ENCODE results near the gene BEGAIN. TPM values are rescaled to one million over a fixed set of nuclear protein-coding genes. Genes with fewer than 3 reads are reported as not detected.
A peak's percentile ranks its signal among the peaks of the same experiment; 100 is the strongest.

The BEGAIN gene
- total and polyA plus RNA-seq, 2 donors = 0.42 to 1.0 TPM

GRCh38 chr14:100529561-100530031 is 57.6 kb downstream of the BEGAIN start:
- Histone ChIP-seq H3K9me3 (ENCODE audit: control insufficient read depth in 2 of 2, insufficient read depth in 1 of 2, low read length in 1 of 2) (peaks cover 1 to 6% of the 10 kb centered on the region in 2 donors), H3K4me1 (ENCODE audit: control insufficient read depth in 2 of 2, insufficient read depth in 2 of 2, low read length in 2 of 2) (peaks cover 49 to 56% of the 10 kb centered on the region in 2 donors), H3K27me3 (ENCODE audit: control insufficient read depth in 2 of 2, insufficient read depth in 1 of 2, low read length in 1 of 2) (no peaks in the 10 kb centered on the region), H3K27ac (ENCODE audit: low read depth in 1 of 2, low read length in 1 of 2) (no peak overlapping the region), H3K36me3 (ENCODE audit: control insufficient read depth in 2 of 2, insufficient read depth in 2 of 2, low read length in 1 of 2) (peaks cover 2 to 14% of the 10 kb centered on the region in 2 donors), H3K4me3 (ENCODE audit: low read length in 2 of 2) (no peak overlapping the region)
- DNase-seq (ENCODE audit: low read depth in 6 of 9, low spot score in 9 of 9) = no peak
- 98% methylated on average over 21 of the region's 21 CpGs for WGBS

- Histone ChIP-seq H3K27ac (ENCODE audit: low read depth in 1 of 2, low read length in 1 of 2) (no peak overlapping the region), H3K4me3 (ENCODE audit: low read length in 2 of 2) (no peak overlapping the region), H3K4me1 (ENCODE audit: control insufficient read depth in 2 of 2, insufficient read depth in 2 of 2, low read length in 2 of 2) (peaks cover 43 to 56% of the 10 kb centered on the region in 2 donors), H3K9me3 (ENCODE audit: control insufficient read depth in 2 of 2, insufficient read depth in 1 of 2, low read length in 1 of 2) (peaks cover under 1 to 6% of the 10 kb centered on the region in 2 donors), H3K27me3 (ENCODE audit: control insufficient read depth in 2 of 2, insufficient read depth in 1 of 2, low read length in 1 of 2) (no peaks in the 10 kb centered on the region), H3K36me3 (ENCODE audit: control insufficient read depth in 2 of 2, insufficient read depth in 2 of 2, low read length in 1 of 2) (peaks cover 2 to 14% of the 10 kb centered on the region in 2 donors)
- DNase-seq (ENCODE audit: low read depth in 6 of 9, low spot score in 9 of 9) = peak in 2 of 9 donors; percentile 0 to 10
- WGBS = 92% methylated on average over 10 of the region's 10 CpGs
Observed at GRCh38 chr14:100528962-100529560, 58.2 kb downstream of the BEGAIN start.

- Histone ChIP-seq H3K4me1 (ENCODE audit: control insufficient read depth in 2 of 2, insufficient read depth in 2 of 2, low read length in 2 of 2) (peaks cover 23 to 33% of the 10 kb centered on the region in 2 donors), H3K4me3 (ENCODE audit: low read length in 2 of 2) (no peak overlapping the region), H3K36me3 (ENCODE audit: control insufficient read depth in 2 of 2, insufficient read depth in 2 of 2, low read length in 1 of 2) (peaks cover 2 to 14% of the 10 kb centered on the region in 2 donors), H3K27ac (ENCODE audit: low read depth in 1 of 2, low read length in 1 of 2) (no peak overlapping the region), H3K9me3 (ENCODE audit: control insufficient read depth in 2 of 2, insufficient read depth in 1 of 2, low read length in 1 of 2) (no peaks in the 10 kb centered on the region), H3K27me3 (ENCODE audit: control insufficient read depth in 2 of 2, insufficient read depth in 1 of 2, low read length in 1 of 2) (no peaks in the 10 kb centered on the region)
- WGBS = 98% methylated on average over 2 of the region's 2 CpGs
- no peak for DNase-seq (ENCODE audit: low read depth in 6 of 9, low spot score in 9 of 9)
Observed at GRCh38 chr14:100526632-100527031, 60.6 kb downstream of the BEGAIN start.

- Histone ChIP-seq H3K4me1 (ENCODE audit: control insufficient read depth in 2 of 2, insufficient read depth in 2 of 2, low read length in 2 of 2) (peaks cover 18 to 27% of the 10 kb centered on the region in 2 donors), H3K9me3 (ENCODE audit: control insufficient read depth in 2 of 2, insufficient read depth in 1 of 2, low read length in 1 of 2) (no peaks in the 10 kb centered on the region), H3K27ac (ENCODE audit: low read depth in 1 of 2, low read length in 1 of 2) (no peak overlapping the region), H3K27me3 (ENCODE audit: control insufficient read depth in 2 of 2, insufficient read depth in 1 of 2, low read length in 1 of 2) (no peaks in the 10 kb centered on the region), H3K36me3 (ENCODE audit: control insufficient read depth in 2 of 2, insufficient read depth in 2 of 2, low read length in 1 of 2) (peaks cover 2 to 14% of the 10 kb centered on the region in 2 donors), H3K4me3 (ENCODE audit: low read length in 2 of 2) (no peak overlapping the region)
- DNase-seq (ENCODE audit: low read depth in 6 of 9, low spot score in 9 of 9) = peak in 1 of 9 donors; percentile 0
- 94% methylated on average over 4 of the region's 4 CpGs for WGBS
Observed at GRCh38 chr14:100526057-100526456, 61.2 kb downstream of the BEGAIN start.

- H3K36me3 ChIP-seq (ENCODE audit: control insufficient read depth in 2 of 2, insufficient read depth in 2 of 2, low read length in 1 of 2) = peaks cover 2 to 14% of the 10 kb centered on the region in 2 donors
- H3K27me3 ChIP-seq (ENCODE audit: control insufficient read depth in 2 of 2, insufficient read depth in 1 of 2, low read length in 1 of 2) = no peaks in the 10 kb centered on the region
- H3K4me3 ChIP-seq (ENCODE audit: low read length in 2 of 2) = no peak overlapping the region
- 97% methylated on average over 11 of the region's 11 CpGs for WGBS
- no peak for DNase-seq (ENCODE audit: low read depth in 6 of 9, low spot score in 9 of 9)
- peaks cover 14 to 22% of the 10 kb centered on the region in 2 donors for H3K4me1 ChIP-seq (ENCODE audit: control insufficient read depth in 2 of 2, insufficient read depth in 2 of 2, low read length in 2 of 2)
- no peak overlapping the region for H3K27ac ChIP-seq (ENCODE audit: low read depth in 1 of 2, low read length in 1 of 2)
- H3K9me3 ChIP-seq (ENCODE audit: control insufficient read depth in 2 of 2, insufficient read depth in 1 of 2, low read length in 1 of 2) = no peaks in the 10 kb centered on the region
Observed at GRCh38 chr14:100525615-100526014, 61.6 kb downstream of the BEGAIN start.

- peak in 2 of 9 donors; percentile 49 to 70 for DNase-seq (ENCODE audit: low read depth in 6 of 9, low spot score in 9 of 9)
- WGBS = 61% methylated on average over 8 of the region's 8 CpGs
- Histone ChIP-seq H3K27ac (ENCODE audit: low read depth in 1 of 2, low read length in 1 of 2) (no peak overlapping the region), H3K36me3 (ENCODE audit: control insufficient read depth in 2 of 2, insufficient read depth in 2 of 2, low read length in 1 of 2) (peaks cover 2 to 14% of the 10 kb centered on the region in 2 donors), H3K27me3 (ENCODE audit: control insufficient read depth in 2 of 2, insufficient read depth in 1 of 2, low read length in 1 of 2) (no peaks in the 10 kb centered on the region), H3K4me1 (ENCODE audit: control insufficient read depth in 2 of 2, insufficient read depth in 2 of 2, low read length in 2 of 2) (peaks cover 13 to 21% of the 10 kb centered on the region in 2 donors), H3K9me3 (ENCODE audit: control insufficient read depth in 2 of 2, insufficient read depth in 1 of 2, low read length in 1 of 2) (no peaks in the 10 kb centered on the region), H3K4me3 (ENCODE audit: low read length in 2 of 2) (no peak overlapping the region)
Observed at GRCh38 chr14:100524933-100525243, 62.3 kb downstream of the BEGAIN start.

GRCh38 chr14:100524233-100524932 is 62.8 kb downstream of the BEGAIN start:
- DNase-seq (ENCODE audit: low read depth in 6 of 9, low spot score in 9 of 9) = no peak
- peaks cover 2 to 11% of the 10 kb centered on the region in 2 donors for H3K36me3 ChIP-seq (ENCODE audit: control insufficient read depth in 2 of 2, insufficient read depth in 2 of 2, low read length in 1 of 2)
- 89% methylated on average over 12 of the region's 12 CpGs for WGBS
- peaks cover 9 to 17% of the 10 kb centered on the region in 2 donors for H3K4me1 ChIP-seq (ENCODE audit: control insufficient read depth in 2 of 2, insufficient read depth in 2 of 2, low read length in 2 of 2)
- H3K27me3 ChIP-seq (ENCODE audit: control insufficient read depth in 2 of 2, insufficient read depth in 1 of 2, low read length in 1 of 2) = no peaks in the 10 kb centered on the region
- no peaks in the 10 kb centered on the region for H3K9me3 ChIP-seq (ENCODE audit: control insufficient read depth in 2 of 2, insufficient read depth in 1 of 2, low read length in 1 of 2)
- no peak overlapping the region for H3K27ac ChIP-seq (ENCODE audit: low read depth in 1 of 2, low read length in 1 of 2)
- no peak overlapping the region for H3K4me3 ChIP-seq (ENCODE audit: low read length in 2 of 2)

- H3K4me1 ChIP-seq (ENCODE audit: control insufficient read depth in 2 of 2, insufficient read depth in 2 of 2, low read length in 2 of 2) = peaks cover 5 to 12% of the 10 kb centered on the region in 2 donors
- peaks cover 2 to 8% of the 10 kb centered on the region in 2 donors for H3K36me3 ChIP-seq (ENCODE audit: control insufficient read depth in 2 of 2, insufficient read depth in 2 of 2, low read length in 1 of 2)
- H3K27ac ChIP-seq (ENCODE audit: low read depth in 1 of 2, low read length in 1 of 2) = no peak overlapping the region
- no peaks in the 10 kb centered on the region for H3K27me3 ChIP-seq (ENCODE audit: control insufficient read depth in 2 of 2, insufficient read depth in 1 of 2, low read length in 1 of 2)
- no peaks in the 10 kb centered on the region for H3K9me3 ChIP-seq (ENCODE audit: control insufficient read depth in 2 of 2, insufficient read depth in 1 of 2, low read length in 1 of 2)
- no peak for DNase-seq (ENCODE audit: low read depth in 6 of 9, low spot score in 9 of 9)
- no peak overlapping the region for H3K4me3 ChIP-seq (ENCODE audit: low read length in 2 of 2)
- WGBS = 97% methylated on average over 8 of the region's 8 CpGs
Observed at GRCh38 chr14:100523843-100524169, 63.4 kb downstream of the BEGAIN start.

GRCh38 chr14:100523131-100523842 is 63.9 kb downstream of the BEGAIN start:
- H3K4me1 ChIP-seq (ENCODE audit: control insufficient read depth in 2 of 2, insufficient read depth in 2 of 2, low read length in 2 of 2) = peaks cover 5 to 12% of the 10 kb centered on the region in 2 donors
- 95% methylated on average over 13 of the region's 13 CpGs for WGBS
- no peak overlapping the region for H3K27ac ChIP-seq (ENCODE audit: low read depth in 1 of 2, low read length in 1 of 2)
- no peak overlapping the region for H3K4me3 ChIP-seq (ENCODE audit: low read length in 2 of 2)
- H3K27me3 ChIP-seq (ENCODE audit: control insufficient read depth in 2 of 2, insufficient read depth in 1 of 2, low read length in 1 of 2) = no peaks in the 10 kb centered on the region
- peaks cover 2 to 8% of the 10 kb centered on the region in 2 donors for H3K36me3 ChIP-seq (ENCODE audit: control insufficient read depth in 2 of 2, insufficient read depth in 2 of 2, low read length in 1 of 2)
- no peak for DNase-seq (ENCODE audit: low read depth in 6 of 9, low spot score in 9 of 9)
- no peaks in the 10 kb centered on the region for H3K9me3 ChIP-seq (ENCODE audit: control insufficient read depth in 2 of 2, insufficient read depth in 1 of 2, low read length in 1 of 2)
